NB4 (cell line): ENCODE results near the gene AKIRIN2.

ENCODE experiments used
- CTCF ChIP-seq: IDR thresholded peaks from one replicate; pipeline ENCODE4 v1.5.1; 2012; ENCODE audit warnings: low read depth, low read length
- MYC ChIP-seq: IDR thresholded peaks from 2 replicates; pipeline ENCODE4 v1.6.1; 2011; ENCODE audit warnings: low read depth, low read length
- POLR2A ChIP-seq: IDR thresholded peaks from 2 replicates; pipeline ENCODE4 v1.6.1; 2011; ENCODE audit warnings: mild to moderate bottlenecking; ENCODE audit not compliant: insufficient read length; ENCODE audit errors: extremely low read depth
- TF ChIP-seq, protein P1 (sequence below): IDR thresholded peaks from 2 replicates; pipeline ENCODE4 v1.6.1; 2011; ENCODE audit warnings: low read depth, low read length

DNA sequence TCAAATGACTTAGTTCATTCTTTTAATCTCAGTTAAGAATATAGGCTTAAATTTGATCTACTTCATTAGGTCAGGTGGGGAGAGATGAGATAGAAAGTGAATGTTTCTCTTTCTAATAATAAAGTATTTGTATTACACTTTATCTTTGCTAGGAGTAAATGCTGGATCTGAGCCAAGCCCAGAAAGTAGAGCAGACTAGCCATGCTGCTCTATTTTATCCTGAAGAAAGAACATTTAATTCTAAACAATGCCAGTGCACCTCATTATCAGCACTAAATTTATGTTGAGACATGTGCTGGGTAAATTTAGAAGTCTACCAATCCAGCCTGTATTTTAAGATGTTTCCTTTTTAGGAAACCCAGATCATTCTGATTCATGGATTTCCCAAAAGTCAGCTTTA lies 43.5 kb downstream of the AKIRIN2 start:
- TF ChIP-seq CTCF (no peak), POLR2A (no peak), MYC (no peak)
- TF ChIP-seq, protein P1, sequence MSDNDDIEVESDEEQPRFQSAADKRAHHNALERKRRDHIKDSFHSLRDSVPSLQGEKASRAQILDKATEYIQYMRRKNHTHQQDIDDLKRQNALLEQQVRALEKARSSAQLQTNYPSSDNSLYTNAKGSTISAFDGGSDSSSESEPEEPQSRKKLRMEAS: no peak
